Thyroid gland (tissue), 4 donors: Measurements from ENCODE around the gene ZNF423.

Experiments
- POLR2A ChIP-seq, 2 donors: fragments of 450-650 bp; IDR thresholded peaks; one replicate each; pipeline ENCODE4 v1.6.1; 2017; ENCODE audit warnings: antibody characterized with exemption in 2 of 2, mild to moderate bottlenecking in 2 of 2, moderate library complexity in 1 of 2
- TF ChIP-seq, protein P1 (sequence below), 6 experiments: fragments of 200-600 bp in 3 of 6; fragments of 450-650 bp in 3 of 6; sonication (generic) in 3 of 6; IDR thresholded peaks; one replicate each; pipeline ENCODE4 v1.5.1; 2016 to 2019; ENCODE audit warnings: antibody characterized with exemption in 6 of 6, mild to moderate bottlenecking in 2 of 6, inconsistent platforms in 1 of 6, moderate library complexity in 1 of 6

DNA sequence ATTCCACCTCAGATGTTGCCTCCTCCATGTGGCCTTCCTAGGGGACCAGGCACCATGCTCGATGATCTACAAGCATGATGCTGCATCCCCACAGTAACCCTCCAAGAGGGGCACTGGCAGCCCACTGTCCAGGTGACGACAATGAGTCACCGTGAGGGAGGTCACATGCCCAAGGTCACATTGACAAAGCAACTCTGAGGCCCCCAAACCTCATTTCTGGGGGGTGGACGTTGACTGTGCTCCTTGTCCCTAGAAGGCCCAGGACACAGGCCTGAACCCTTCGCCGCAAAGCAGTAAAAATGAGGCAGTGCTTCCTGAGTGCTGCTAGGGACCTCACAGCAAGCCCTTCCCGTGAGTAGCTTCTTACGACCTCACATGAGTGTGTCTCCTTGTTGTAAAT lies 345.8 kb downstream of the ZNF423 start:
- TF ChIP-seq, protein P1, sequence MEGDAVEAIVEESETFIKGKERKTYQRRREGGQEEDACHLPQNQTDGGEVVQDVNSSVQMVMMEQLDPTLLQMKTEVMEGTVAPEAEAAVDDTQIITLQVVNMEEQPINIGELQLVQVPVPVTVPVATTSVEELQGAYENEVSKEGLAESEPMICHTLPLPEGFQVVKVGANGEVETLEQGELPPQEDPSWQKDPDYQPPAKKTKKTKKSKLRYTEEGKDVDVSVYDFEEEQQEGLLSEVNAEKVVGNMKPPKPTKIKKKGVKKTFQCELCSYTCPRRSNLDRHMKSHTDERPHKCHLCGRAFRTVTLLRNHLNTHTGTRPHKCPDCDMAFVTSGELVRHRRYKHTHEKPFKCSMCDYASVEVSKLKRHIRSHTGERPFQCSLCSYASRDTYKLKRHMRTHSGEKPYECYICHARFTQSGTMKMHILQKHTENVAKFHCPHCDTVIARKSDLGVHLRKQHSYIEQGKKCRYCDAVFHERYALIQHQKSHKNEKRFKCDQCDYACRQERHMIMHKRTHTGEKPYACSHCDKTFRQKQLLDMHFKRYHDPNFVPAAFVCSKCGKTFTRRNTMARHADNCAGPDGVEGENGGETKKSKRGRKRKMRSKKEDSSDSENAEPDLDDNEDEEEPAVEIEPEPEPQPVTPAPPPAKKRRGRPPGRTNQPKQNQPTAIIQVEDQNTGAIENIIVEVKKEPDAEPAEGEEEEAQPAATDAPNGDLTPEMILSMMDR (IDR thresholded peaks at IDR 0.05), result no peak
- TF ChIP-seq POLR2A (IDR thresholded peaks at IDR 0.05), result no peak
